ENCODE data around the gene CTTN.

GRCh38 chr11:70389201-70389600 is 9.1 kb upstream of the CTTN start:
- TF ChIP-seq EZH2phosphoT487 (IDR thresholded peaks at IDR 0.05; ENCODE audit: insufficient read depth, low read depth) (no peak), EZH2 (IDR thresholded peaks at IDR 0.05; ENCODE audit: insufficient read depth, poor library complexity, severe bottlenecking) (no peak)
